ENCODE results near the gene ATP8A1.

Gene ATP8A1

DNA sequence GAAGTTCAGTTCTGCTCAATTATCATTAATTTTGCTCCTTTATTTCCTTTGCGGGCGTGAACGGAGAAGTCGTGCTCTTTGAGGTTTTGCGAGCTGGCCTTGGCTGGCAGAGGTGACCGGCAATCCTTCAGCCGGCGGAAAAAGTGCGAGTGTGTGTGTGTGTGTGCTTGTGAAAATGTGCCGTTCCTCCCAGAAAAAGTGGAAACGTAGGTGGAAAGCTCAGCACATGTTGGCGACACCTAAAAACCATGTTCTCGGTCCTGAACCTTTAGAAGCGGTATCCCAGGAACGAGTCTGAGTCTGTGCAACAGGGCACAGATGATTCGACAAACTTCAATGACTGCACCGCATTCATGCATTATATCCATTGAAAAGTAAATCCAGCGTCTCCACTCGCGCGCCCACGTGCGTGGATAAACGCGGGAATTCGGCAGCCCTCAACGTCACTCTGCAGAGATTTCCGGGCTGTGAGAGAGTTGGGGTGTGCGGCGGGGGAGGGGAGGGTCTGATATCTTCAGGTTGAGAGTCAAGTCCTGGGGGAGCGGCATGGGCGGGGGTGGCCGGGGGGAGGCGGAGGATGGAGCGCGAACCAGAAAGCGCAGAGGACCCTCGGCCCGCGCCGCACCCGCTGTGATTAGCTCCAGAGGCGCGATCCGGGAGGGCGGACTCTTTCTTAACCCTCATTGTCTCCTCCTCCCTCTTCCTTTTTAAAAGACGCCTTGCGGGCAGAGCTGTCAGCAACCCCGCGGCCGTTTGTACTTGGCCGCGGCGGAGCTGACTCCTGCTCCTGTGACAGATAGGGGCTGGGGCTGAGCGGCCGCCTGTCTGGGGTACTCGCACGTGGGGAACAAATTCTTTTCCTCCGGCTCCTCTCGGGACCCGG lies 259.9 kb downstream of the ATP8A1 start, which contains the start of gene SHISA3:
Gene SHISA3, plus strand, starts transcription at position 737 of the 883 bp plus-strand sequence. CDS start 569 bp downstream, outside the sequence.
- peak within 1 kb of the TSS; percentile 99 for H3K4me3 ChIP-seq (ENCODE audit: low read depth, low read length)
- TF ChIP-seq, protein P1, sequence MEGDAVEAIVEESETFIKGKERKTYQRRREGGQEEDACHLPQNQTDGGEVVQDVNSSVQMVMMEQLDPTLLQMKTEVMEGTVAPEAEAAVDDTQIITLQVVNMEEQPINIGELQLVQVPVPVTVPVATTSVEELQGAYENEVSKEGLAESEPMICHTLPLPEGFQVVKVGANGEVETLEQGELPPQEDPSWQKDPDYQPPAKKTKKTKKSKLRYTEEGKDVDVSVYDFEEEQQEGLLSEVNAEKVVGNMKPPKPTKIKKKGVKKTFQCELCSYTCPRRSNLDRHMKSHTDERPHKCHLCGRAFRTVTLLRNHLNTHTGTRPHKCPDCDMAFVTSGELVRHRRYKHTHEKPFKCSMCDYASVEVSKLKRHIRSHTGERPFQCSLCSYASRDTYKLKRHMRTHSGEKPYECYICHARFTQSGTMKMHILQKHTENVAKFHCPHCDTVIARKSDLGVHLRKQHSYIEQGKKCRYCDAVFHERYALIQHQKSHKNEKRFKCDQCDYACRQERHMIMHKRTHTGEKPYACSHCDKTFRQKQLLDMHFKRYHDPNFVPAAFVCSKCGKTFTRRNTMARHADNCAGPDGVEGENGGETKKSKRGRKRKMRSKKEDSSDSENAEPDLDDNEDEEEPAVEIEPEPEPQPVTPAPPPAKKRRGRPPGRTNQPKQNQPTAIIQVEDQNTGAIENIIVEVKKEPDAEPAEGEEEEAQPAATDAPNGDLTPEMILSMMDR (IDR thresholded peaks at IDR 0.05; ENCODE audit: borderline replicate concordance, insufficient read depth, low read depth, low read length): no peak

DNA sequence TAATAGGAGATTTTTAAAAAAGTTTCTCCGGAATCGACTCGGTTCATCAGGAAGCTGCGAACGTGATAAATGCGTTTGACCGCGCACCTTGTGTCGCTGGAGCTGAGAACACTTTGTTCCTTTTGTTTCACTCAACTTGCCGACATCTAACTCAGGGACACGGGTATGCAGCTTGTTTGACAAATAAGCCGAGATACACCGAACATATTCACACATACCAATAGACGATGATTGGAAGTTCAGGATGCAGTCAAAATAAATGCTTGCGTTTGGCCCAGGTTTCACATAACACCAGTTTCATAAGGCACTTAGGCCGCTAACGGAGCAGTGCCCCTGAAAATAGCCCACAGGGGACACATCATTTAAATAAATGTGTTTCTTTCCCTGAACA lies 260.5 kb downstream of the ATP8A1 start:
- TF ChIP-seq, protein P1 (IDR thresholded peaks at IDR 0.05; ENCODE audit: borderline replicate concordance, insufficient read depth, low read depth, low read length): no peak
- peak overlapping the region; percentile 99 for H3K4me3 ChIP-seq (ENCODE audit: low read depth, low read length)

DNA sequence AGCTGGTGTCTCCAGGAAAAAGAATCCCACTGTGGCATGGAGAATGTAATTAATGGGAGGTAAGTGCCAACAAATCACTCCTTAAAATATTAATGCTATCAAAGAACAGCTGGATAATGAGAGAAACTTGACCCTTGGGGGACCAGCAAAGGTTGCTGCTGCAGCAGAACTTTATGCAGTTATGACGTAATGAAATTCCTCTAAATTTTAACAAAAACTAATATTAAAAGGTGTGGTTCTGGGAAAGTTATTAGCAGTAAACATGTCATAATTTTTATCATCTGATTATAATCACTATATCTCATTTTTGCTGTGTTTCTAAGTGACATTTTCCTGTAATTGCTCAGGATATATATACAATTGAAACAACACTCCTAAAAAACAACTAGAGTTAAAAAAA lies 261.3 kb downstream of the ATP8A1 start:
- TF ChIP-seq, protein P1 (IDR thresholded peaks at IDR 0.05; ENCODE audit: borderline replicate concordance, insufficient read depth, low read depth, low read length): no peak
- H3K4me3 ChIP-seq (ENCODE audit: low read depth, low read length): no peak overlapping the region

- TF ChIP-seq, protein P1 (IDR thresholded peaks at IDR 0.05; ENCODE audit: borderline replicate concordance, insufficient read depth, low read depth, low read length): no peak
- H3K4me3 ChIP-seq (ENCODE audit: low read depth, low read length): no peak overlapping the region
Measured at GRCh38 chr4:42392436-42392835, 264.5 kb downstream of the ATP8A1 start.

GRCh38 chr4:42391981-42392380 lies 264.9 kb downstream of the ATP8A1 start:
- TF ChIP-seq, protein P1 (IDR thresholded peaks at IDR 0.05; ENCODE audit: borderline replicate concordance, insufficient read depth, low read depth, low read length): no peak
- H3K4me3 ChIP-seq (ENCODE audit: low read depth, low read length): no peak overlapping the region

- H3K4me3 ChIP-seq (ENCODE audit: low read depth, low read length): no peak overlapping the region
Measured at GRCh38 chr4:42391355-42391664, 265.6 kb downstream of the ATP8A1 start.

More at GRCh38 chr4:42391355-42391664, 265.6 kb downstream of the ATP8A1 start:
- TF ChIP-seq, protein P1 (IDR thresholded peaks at IDR 0.05; ENCODE audit: borderline replicate concordance, insufficient read depth, low read depth, low read length): no peak

Data from GM12875 (cell line).